KMS-11 (cell line): ENCODE measurements around the gene PSAP.

ENCODE experiments used
- H2AFZ ChIP-seq: fragments of 200-600 bp; sonication (generic); 2 replicates; pipeline ENCODE4 v1.6.1; 2016; ENCODE audit warnings: antibody characterized with exemption, mixed run types, low read depth
- H3K27ac ChIP-seq: fragments of 200-600 bp; sonication (generic); 2 replicates; pipeline ENCODE4 v1.6.1; 2016; ENCODE audit warnings: mild to moderate bottlenecking, mixed run types
- H3K27me3 ChIP-seq: fragments of 200-600 bp; sonication (generic); 2 replicates; pipeline ENCODE4 v1.6.1; 2017; ENCODE audit warnings: mild to moderate bottlenecking, low read depth, mixed run types, moderate library complexity; ENCODE audit not compliant: insufficient read depth
- H3K36me3 ChIP-seq: fragments of 200-600 bp; sonication (generic); 2 replicates; pipeline ENCODE4 v1.6.1; 2017; ENCODE audit warnings: mild to moderate bottlenecking, mixed run types; ENCODE audit not compliant: insufficient read depth
- H3K4me1 ChIP-seq: fragments of 200-600 bp; sonication (generic); 2 replicates; pipeline ENCODE4 v1.6.1; 2016; ENCODE audit warnings: mild to moderate bottlenecking, low read depth, mixed run types; ENCODE audit not compliant: poor library complexity, severe bottlenecking
- H3K4me2 ChIP-seq: fragments of 200-600 bp; sonication (generic); 2 replicates; pipeline ENCODE4 v1.7.0; 2016; ENCODE audit warnings: mild to moderate bottlenecking, mixed run types
- H3K4me3 ChIP-seq: fragments of 200-600 bp; sonication (generic); IDR thresholded peaks from 2 replicates; pipeline ENCODE4 v1.6.1; 2017; ENCODE audit warnings: low read depth, low read length, mixed read lengths; ENCODE audit not compliant: insufficient read depth
- H3K79me2 ChIP-seq: fragments of 200-600 bp; sonication (generic); 2 replicates; pipeline ENCODE4 v1.6.1; 2016; ENCODE audit warnings: low read depth, mixed run types; ENCODE audit not compliant: insufficient read depth
- H3K9ac ChIP-seq: fragments of 200-600 bp; sonication (generic); 2 replicates; pipeline ENCODE4 v1.6.1; 2016; ENCODE audit warnings: mild to moderate bottlenecking, mixed run types
- H4K20me1 ChIP-seq: fragments of 200-600 bp; sonication (generic); 2 replicates; pipeline ENCODE4 v1.6.1; 2016; ENCODE audit warnings: mild to moderate bottlenecking, mixed run types; ENCODE audit not compliant: insufficient read depth
- CTCF ChIP-seq: fragments of 200-600 bp; sonication (generic); conservative IDR thresholded peaks from 2 replicates; pipeline ENCODE4 v1.6.1; 2017; ENCODE audit warnings: low read depth, mild to moderate bottlenecking, antibody characterized with exemption, low read length, moderate library complexity, mixed read lengths

The PSAP gene

DNA sequence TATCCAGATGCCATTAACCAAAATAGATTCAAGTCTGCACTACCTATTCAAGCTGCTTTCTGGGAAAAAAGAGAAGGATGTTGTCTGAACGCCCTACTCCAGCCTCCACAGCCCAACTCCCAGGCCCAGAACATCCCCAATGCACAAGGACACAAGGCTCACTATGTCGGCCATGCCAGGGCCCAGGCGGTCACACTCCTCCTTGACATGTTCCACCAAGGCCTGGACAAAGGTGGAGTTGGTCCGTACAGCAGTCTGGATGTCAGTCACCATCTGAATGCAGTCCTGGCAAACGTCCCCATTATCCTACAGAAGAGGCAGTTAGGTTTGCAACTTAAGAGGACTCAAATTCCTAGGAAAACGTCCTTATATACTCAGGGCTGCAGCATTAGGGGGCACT is 23.2 kb downstream of the PSAP start:
- no peak overlapping the region for H3K4me2 ChIP-seq
- H3K4me1 ChIP-seq: no peaks in the 10 kb centered on the region
- H3K4me3 ChIP-seq: no peak overlapping the region
- H3K27ac ChIP-seq: no peak overlapping the region
- no peak for TF ChIP-seq CTCF
- H4K20me1 ChIP-seq: no peaks in the 10 kb centered on the region
- no peaks in the 10 kb centered on the region for H3K79me2 ChIP-seq
- H2AFZ ChIP-seq: no peak overlapping the region
- H3K36me3 ChIP-seq: no peaks in the 10 kb centered on the region
- H3K9ac ChIP-seq: no peak overlapping the region
- no peaks in the 10 kb centered on the region for H3K27me3 ChIP-seq

GRCh38 chr10:71825217-71825616 is 25.8 kb downstream of the PSAP start:
- Histone ChIP-seq H3K4me1 (no peaks in the 10 kb centered on the region), H3K79me2 (no peaks in the 10 kb centered on the region), H3K9ac (no peak overlapping the region), H2AFZ (no peak overlapping the region), H3K4me2 (no peak overlapping the region), H3K36me3 (no peaks in the 10 kb centered on the region), H3K4me3 (no peak overlapping the region), H3K27me3 (no peaks in the 10 kb centered on the region), H4K20me1 (no peaks in the 10 kb centered on the region), H3K27ac (no peak overlapping the region)
- no peak for TF ChIP-seq CTCF

GRCh38 chr10:71824333-71824732 is 26.7 kb downstream of the PSAP start:
- no peaks in the 10 kb centered on the region for H3K36me3 ChIP-seq
- H3K4me1 ChIP-seq: no peaks in the 10 kb centered on the region
- no peaks in the 10 kb centered on the region for H4K20me1 ChIP-seq
- no peaks in the 10 kb centered on the region for H3K79me2 ChIP-seq
- no peak overlapping the region for H2AFZ ChIP-seq
- no peak for TF ChIP-seq CTCF
- no peaks in the 10 kb centered on the region for H3K27me3 ChIP-seq
- H3K4me2 ChIP-seq: no peak overlapping the region
- H3K27ac ChIP-seq: no peak overlapping the region
- no peak overlapping the region for H3K9ac ChIP-seq
- no peak overlapping the region for H3K4me3 ChIP-seq

DNA sequence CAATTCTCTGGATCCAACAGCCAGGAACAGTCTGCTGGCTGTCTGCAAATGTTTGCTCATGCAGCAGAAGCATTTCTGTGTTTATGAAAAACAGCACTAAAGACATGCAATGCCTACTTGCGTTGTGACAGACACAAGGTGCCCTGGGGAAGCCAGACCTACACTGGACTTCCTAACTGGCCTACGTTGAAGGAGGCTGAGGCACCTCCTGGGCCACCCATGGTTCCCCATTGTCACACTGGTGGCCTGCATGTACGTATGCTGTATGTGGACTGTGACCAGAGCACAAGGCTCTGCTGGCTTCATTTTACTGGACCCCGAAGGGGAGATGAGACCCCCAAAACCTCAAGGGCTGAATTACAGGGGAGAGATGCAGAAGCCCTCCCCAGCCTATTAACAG is 27.7 kb downstream of the PSAP start:
- no peaks in the 10 kb centered on the region for H3K27me3 ChIP-seq
- no peak for TF ChIP-seq CTCF
- no peaks in the 10 kb centered on the region for H3K79me2 ChIP-seq
- no peaks in the 10 kb centered on the region for H3K36me3 ChIP-seq
- H3K9ac ChIP-seq: no peak overlapping the region
- H3K27ac ChIP-seq: no peak overlapping the region
- no peak overlapping the region for H3K4me2 ChIP-seq
- no peaks in the 10 kb centered on the region for H4K20me1 ChIP-seq
- H3K4me1 ChIP-seq: no peaks in the 10 kb centered on the region
- H3K4me3 ChIP-seq: no peak overlapping the region
- H2AFZ ChIP-seq: no peak overlapping the region
